ENCODE measurements around the gene SEMA7A.
"Not testable (repeated sequence)": the region's sequence is repeated elsewhere in the genome, so short reads cannot be mapped to it uniquely, and the experiment has no call there.

SEMA7A gene

DNA sequence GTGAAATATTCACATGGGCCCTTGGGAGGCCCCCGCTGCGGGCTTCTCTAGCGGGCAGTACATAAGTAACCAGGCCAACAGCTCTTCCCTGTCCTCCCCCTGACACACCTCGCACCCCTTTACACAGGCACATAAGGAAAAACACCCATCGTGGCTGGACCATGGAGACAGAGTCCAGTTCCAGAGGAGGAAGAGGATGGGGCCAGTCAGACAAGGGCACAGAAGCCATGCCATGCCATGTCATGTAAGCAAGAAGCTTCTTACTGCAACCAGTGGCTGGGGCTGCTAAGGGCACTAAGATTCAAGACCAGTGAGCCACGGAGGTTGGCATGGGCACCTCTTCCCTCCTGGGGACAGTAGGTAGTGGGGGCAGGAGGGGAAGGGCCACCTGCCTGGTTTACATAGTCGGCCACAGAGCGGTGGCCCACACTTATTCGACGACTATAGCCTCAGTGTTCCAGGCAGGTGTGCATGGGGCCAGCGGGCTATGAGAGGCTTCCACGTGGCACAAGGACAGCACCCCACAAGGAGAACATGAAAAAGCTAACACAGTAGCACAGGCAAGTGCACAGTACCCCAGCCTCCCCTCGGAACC is 60.6 kb downstream of the SEMA7A start:
- no peak for DNase-seq (ENCODE audit: low read depth)

DNA sequence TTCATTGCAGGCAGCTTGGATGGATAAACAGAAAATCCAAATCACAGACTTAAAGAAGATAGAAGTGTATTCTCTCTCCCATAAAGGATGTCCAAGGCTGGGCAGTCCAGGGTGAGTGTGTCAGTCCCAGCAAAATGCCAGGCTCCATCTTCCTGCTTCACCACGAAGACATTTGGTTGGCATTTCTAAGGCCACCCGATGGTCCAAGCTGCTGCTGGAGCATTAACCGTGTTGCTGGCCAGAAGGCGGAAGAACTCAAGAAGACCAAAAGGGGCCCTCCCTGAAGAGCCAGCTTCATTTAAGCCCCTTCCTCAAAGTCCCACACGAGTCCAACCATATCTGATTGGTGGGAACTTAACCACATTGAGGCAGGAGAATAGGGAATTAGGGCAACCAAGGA is 63.3 kb downstream of the SEMA7A start:
- DNase-seq (ENCODE audit: low read depth) = no peak

DNA sequence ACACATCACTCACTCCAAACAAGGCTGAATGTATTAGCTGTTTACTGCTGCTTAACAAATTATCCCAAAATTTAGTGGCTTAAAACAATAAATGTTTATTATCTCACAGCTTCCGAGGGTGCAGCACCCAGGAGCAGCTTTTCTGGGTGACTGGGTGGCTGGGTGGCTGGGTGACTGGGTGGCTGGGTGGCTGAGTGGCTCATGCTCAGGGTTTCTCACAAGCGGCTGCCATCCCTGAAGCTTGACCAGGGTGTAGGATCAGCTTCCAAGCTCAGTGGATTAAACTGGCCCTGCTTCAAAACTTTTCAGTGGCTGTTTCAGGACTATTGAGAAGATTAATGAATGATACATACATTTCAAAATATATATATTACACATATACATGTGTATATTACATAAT is 64.0 kb downstream of the SEMA7A start:
- DNase-seq (ENCODE audit: low read depth) = no peak

DNA sequence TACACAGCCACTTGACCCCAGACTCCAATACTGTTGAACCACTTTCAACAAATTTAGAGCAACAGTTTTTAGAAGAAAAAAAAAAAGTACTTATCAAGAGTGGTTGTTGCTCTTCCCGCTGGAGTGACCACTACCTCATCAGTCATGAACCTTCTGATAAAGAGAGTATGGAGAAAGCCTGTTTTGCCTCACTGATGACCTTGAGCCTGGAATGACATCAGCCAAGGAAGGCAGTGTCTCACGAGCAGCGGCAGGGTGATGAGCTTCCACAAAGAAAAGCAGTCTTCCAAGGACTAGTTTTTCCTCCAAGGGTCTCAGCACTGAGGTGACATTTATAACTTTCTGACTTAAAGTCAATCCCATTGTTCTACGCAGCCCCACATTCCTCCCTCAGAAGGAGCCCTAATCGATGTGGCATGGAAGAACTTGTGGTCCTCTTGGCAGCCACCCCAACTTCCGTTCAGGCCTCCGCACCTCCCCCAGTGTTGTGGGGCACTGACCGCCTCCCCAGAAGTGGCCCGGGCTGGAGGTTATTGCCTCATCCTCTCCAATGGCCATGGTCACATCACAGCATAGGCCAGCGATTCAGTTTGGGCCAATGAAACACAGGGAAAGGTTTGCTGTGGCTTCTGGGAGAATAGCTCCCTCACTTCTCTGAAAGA is 64.5 kb downstream of the SEMA7A start:
- DNase-seq (ENCODE audit: low read depth) = no peak

DNA sequence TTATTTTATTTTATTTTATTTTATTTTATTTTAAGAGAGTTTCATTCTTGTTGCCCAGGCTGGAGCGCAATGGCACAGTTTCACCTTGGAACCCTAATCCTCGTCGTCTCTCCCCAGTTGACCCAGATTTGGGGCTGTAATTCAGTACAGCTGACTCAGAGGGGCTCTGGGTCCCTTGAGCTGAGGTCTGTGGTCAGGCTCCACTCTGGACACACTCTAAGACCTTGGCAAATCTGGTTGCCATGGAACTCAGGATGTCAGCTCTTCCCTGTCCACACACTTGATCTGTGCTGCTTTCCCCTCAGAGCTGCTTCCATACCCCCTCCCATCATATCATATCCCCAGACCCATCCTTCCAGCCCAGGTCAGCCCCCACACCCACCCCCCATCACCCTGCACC is 65.6 kb downstream of the SEMA7A start:
- DNase-seq (ENCODE audit: low read depth) = no peak

DNA sequence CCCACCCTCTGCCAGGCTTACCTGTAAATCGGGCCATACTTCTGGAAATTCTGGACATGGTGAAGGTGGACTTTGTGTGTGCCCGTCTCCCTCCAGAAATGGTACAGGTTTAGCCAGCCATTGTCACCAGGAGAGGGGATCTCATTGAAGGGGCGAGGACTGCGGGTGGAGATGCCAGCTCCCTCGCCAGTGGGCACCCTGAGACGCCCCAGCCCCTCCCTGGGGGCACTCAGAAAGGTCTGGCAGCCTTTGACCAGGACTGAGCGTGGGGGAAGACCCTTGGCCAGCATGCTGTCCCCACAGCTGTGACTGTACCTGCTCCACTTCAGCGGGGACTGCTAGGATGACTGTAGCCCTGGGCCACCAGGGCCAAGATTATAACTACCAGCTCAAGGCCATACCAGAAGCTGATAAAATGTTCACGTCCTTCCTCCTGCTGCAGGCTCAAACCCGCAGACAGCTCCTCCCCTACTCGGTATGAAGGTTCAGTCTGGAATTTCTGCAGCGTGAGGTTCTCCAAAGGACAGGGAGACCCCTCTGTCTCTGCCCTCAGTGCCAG is 66.4 kb downstream of the SEMA7A start, which contains the start of gene CYP11A1:
CYP11A1 (minus strand) TSS at position 351 of the 559 bp plus-strand sequence; CDS start at position 290, 61 bp downstream.
- no peak for DNase-seq (ENCODE audit: low read depth)

DNA sequence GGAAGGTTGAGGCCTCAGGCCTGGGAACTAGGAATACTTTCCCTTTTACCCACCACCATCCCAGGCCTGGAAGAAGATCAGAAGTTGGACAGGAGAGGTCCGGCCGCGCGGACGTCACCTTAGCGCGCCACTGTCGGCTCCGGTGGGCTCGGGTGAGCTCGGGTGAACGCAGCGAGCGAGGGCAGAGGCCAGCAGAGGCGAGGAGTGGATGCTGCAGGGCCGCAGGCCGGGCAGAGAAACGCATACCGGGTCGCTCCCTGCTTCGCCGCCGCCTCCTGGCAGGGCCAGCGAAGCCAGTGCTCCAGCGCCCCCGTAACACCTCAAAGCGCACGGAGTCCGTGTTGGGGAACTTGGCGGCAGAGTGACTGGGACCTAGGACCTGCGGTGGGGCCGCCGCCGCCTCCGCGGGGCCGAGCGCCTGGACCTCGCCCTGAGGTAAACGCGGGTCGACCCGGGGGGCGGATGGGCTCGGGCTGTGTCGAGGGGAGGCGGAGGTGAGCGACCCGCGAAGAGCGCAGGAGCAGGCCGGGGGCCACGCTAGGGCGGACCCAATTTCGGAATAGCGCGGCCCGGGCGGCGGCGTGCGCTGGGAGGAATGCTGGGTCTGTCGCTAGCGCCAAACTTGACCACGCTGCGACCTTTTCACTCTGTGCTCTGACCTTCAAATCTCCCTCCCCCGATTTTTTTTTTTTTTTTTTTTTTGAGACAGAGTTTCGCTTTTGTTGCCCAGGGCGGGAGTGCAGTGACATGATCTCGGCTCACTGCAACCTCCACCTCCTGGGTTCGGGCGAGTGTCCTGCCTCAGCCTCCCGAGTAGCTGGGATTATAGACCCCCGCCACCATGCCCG is 67.9 kb downstream of the SEMA7A start:
- DNase-seq (ENCODE audit: low read depth) = no peak

DNA sequence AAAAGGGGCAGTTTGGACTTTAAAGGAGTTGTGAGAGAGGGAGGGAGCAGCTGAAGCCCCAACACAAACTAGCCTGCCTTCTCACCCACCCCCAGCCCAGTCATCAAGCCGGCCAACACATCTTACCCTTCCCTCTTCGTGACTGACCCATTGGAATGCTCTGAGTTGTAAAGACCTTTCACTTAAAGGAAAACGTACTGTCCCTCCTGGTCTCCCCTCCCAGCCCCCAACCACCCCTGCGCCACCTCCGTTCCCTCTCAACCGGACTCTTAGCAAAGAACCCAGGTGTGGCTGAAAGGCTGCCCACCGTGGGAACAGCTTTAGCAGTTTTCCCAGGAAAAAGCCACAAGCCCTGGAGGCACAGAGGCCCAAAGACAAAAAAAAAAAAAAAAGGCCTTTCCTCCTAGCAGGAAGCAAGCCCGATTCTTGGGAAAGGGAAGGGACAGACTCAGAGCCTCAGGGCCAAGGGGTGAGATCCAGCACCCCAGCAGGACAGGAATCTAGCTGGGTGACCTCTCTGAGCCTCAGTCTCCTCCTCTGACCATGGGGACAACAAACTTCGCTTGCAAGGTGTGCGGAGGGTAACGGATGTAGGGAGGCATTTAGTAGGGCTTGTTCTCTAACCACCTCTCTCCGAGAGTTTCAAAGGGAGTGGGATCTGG is 68.7 kb downstream of the SEMA7A start:
- DNase-seq (ENCODE audit: low read depth) = no peak

DNA sequence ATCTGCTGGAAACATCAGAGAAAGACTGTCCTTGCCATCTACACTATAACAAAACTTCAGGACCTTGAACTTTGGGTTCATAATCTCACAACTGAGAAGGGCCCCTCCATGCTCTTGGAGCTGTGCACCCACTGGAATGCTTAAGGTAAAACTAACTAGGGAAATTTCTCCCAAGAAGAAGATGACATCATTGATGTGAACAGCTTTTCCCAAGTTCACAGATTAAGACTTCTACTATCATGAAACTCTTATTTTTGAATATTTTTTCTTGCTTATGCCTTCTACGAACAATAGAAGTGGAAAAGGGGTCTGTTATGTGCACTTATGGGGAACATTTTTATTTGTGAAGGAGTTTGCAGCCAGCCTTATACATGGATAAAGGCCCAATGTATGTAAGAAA is 71.3 kb downstream of the SEMA7A start:
- DNase-seq (ENCODE audit: low read depth) = no peak

DNA sequence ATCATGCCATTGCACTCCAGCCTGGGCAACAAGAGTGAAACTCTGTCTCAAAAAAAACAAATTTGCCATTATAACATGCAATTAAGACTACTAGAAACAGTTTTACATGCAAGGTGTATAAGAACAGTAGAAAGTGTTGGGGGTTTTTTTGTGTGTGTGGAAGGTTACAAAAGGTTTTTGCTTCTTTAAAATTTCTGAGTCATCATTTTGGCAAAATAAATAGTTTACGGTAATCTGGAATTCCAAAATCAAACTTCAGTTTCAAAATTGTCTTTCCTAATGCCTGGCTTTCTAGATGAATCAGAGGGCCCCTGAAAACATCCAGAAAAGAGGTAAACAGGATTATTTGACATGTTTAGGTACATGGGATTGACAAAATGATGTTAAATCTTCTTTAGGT is 72.9 kb downstream of the SEMA7A start:
- not testable (repeated sequence) for DNase-seq (ENCODE audit: low read depth)

DNA sequence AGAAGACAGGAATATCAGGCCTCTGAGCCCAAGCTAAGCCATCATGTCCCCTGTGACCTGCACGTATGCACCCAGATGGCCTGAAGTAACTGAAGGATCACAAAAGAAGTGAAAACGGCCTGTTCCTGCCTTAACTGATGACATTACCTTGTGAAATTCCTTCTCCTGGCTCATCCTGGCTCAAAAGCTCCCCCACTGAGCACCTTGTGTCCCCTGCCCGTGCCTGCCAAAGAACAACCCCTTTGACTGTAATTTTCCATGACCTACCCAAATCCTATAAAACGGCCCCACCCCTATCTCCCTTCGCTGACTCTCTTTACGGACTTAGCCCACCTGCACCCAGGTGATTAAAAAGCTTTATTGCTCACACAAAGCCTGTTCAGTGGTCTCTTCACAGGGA is 74.4 kb downstream of the SEMA7A start:
- DNase-seq (ENCODE audit: low read depth) = not testable (repeated sequence)

Data from stimulated activated CD8-positive, alpha-beta memory T cell treated with anti-CD3 and anti-CD28 coated beads, Interleukin-15, amount 100 ng/mL, for 1 hour (primary cell).